Activated CD8-positive, alpha-beta memory T cell treated with anti-CD3 and anti-CD28 coated beads, Interleukin-2, amount 50 U/mL, for 24 hours (primary cell): ENCODE results near the gene CLCN3.
A peak's percentile ranks its signal among the peaks of the same experiment; 100 is the strongest.
"Not testable (repeated sequence)": the region's sequence is repeated elsewhere in the genome, so short reads cannot be mapped to it uniquely, and the experiment has no call there.

Source experiments
- DNase-seq: peaks from one replicate; pipeline ENCODE4 v3.0.0-alpha.2; 2020; ENCODE audit errors: extremely low read depth

Gene CLCN3

GRCh38 chr4:169619958-169620879 is at the start of gene CLCN3:
CLCN3 (plus strand) TSS chr4:169620578; CDS start chr4:169635929, 15,351 bp downstream.
- DNase-seq: peak; percentile 81

GRCh38 chr4:169571012-169571411 is 49.4 kb upstream of the CLCN3 start:
- not testable (repeated sequence) for DNase-seq

GRCh38 chr4:169571435-169571834 is 48.9 kb upstream of the CLCN3 start:
- DNase-seq: no peak

GRCh38 chr4:169573889-169574288 is 46.5 kb upstream of the CLCN3 start:
- no peak for DNase-seq

GRCh38 chr4:169582203-169582602 is 38.2 kb upstream of the CLCN3 start:
- no peak for DNase-seq

GRCh38 chr4:169582706-169583105 is 37.7 kb upstream of the CLCN3 start:
- DNase-seq: no peak

GRCh38 chr4:169583563-169583962 is 36.8 kb upstream of the CLCN3 start:
- DNase-seq: no peak

- DNase-seq: no peak
These were observed 27.3 kb upstream of the CLCN3 start for GRCh38 chr4:169593050-169593560.

GRCh38 chr4:169594560-169595195 is 25.7 kb upstream of the CLCN3 start:
- no peak for DNase-seq

GRCh38 chr4:169601016-169601771 is 19.2 kb upstream of the CLCN3 start:
- no peak for DNase-seq

- no peak for DNase-seq
These were observed 17.1 kb upstream of the CLCN3 start for GRCh38 chr4:169603312-169603711.

GRCh38 chr4:169604131-169604900 is 16.1 kb upstream of the CLCN3 start:
- no peak for DNase-seq

- no peak for DNase-seq
These were observed 15.5 kb upstream of the CLCN3 start for GRCh38 chr4:169604903-169605331.

- DNase-seq: no peak
These were observed 9.2 kb upstream of the CLCN3 start for GRCh38 chr4:169611157-169611556.

- DNase-seq: peak; percentile 76
These were observed 8.1 kb upstream of the CLCN3 start, which contains the start of gene NEK1 for GRCh38 chr4:169611991-169612870. NEK1 (minus strand) TSS chr4:169612583; CDS start chr4:169602630, 9,953 bp downstream.

GRCh38 chr4:169612871-169613859 is 7.2 kb upstream of the CLCN3 start:
- peak; percentile 33 for DNase-seq

- DNase-seq: no peak
These were observed 4.8 kb upstream of the CLCN3 start for GRCh38 chr4:169615467-169616106.

- no peak for DNase-seq
These were observed 3.5 kb upstream of the CLCN3 start for GRCh38 chr4:169616846-169617245.
